ES-I3 (cell line): Measurements from ENCODE around the gene STAMBPL1.

ENCODE experiments used
- H3K36me3 ChIP-seq: 2 replicates; pipeline ENCODE4 v1.6.1; 2013; ENCODE audit warnings: mild to moderate bottlenecking, low read length, control low read depth, moderate library complexity; ENCODE audit not compliant: insufficient read depth
- H3K4me1 ChIP-seq: 2 replicates; pipeline ENCODE4 v1.6.1; 2013; ENCODE audit warnings: mild to moderate bottlenecking, control low read depth, low read length; ENCODE audit not compliant: insufficient read depth
- H3K9ac ChIP-seq: 2 replicates; pipeline ENCODE4 v1.6.1; 2013; ENCODE audit warnings: low read depth, mild to moderate bottlenecking, low read length, moderate library complexity
- H3K9me3 ChIP-seq: 2 replicates; pipeline ENCODE4 v1.6.1; 2013; ENCODE audit warnings: mild to moderate bottlenecking, low read length, moderate library complexity; ENCODE audit not compliant: control insufficient read depth, insufficient read depth

STAMBPL1 gene

GRCh38 chr10:88949912-88950837 lies 70.1 kb downstream of the STAMBPL1 start:
- H3K9me3 ChIP-seq, result no peaks in the 10 kb centered on the region
- H3K4me1 ChIP-seq, result 0 out of 2 replicates have a peak, but pooled peaks cover 4% of the 10 kb centered on the region
- H3K36me3 ChIP-seq, result no peaks in the 10 kb centered on the region
- no peak overlapping the region for H3K9ac ChIP-seq

GRCh38 chr10:88952647-88953111 lies 72.6 kb downstream of the STAMBPL1 start, which contains the start of gene ACTA2:
Gene ACTA2 (minus strand): TSS chr10:88952773. CDS start chr10:88948930, 3,843 bp downstream.
- H3K9me3 ChIP-seq, result no peaks in the 10 kb centered on the region
- no peak within 1 kb of the TSS for H3K9ac ChIP-seq
- H3K36me3 ChIP-seq, result no peaks in the 10 kb centered on the region
- H3K4me1 ChIP-seq, result 0 out of 2 replicates have a peak, but pooled peaks cover 4% of the 10 kb centered on the region

- Histone ChIP-seq H3K9ac (no peak overlapping the region), H3K4me1 (0 out of 2 replicates have a peak, but pooled peaks cover 4% of the 10 kb centered on the region), H3K9me3 (no peaks in the 10 kb centered on the region), H3K36me3 (no peaks in the 10 kb centered on the region)
Measured at GRCh38 chr10:88953662-88954061, 73.6 kb downstream of the STAMBPL1 start.

- Histone ChIP-seq H3K9me3 (no peaks in the 10 kb centered on the region), H3K9ac (no peak overlapping the region), H3K4me1 (0 out of 2 replicates have a peak, but pooled peaks cover 4% of the 10 kb centered on the region), H3K36me3 (no peaks in the 10 kb centered on the region)
Measured at GRCh38 chr10:88954458-88955083, 74.5 kb downstream of the STAMBPL1 start.

GRCh38 chr10:88957381-88957780 lies 77.3 kb downstream of the STAMBPL1 start:
- H3K9me3 ChIP-seq, result no peaks in the 10 kb centered on the region

GRCh38 chr10:88958721-88959120 lies 78.7 kb downstream of the STAMBPL1 start:
- Histone ChIP-seq H3K9me3 (no peaks in the 10 kb centered on the region), H3K9ac (no peak overlapping the region), H3K36me3 (no peaks in the 10 kb centered on the region), H3K4me1 (no peaks in the 10 kb centered on the region)

More at GRCh38 chr10:88957381-88957780, 77.3 kb downstream of the STAMBPL1 start:
- H3K36me3 ChIP-seq, result no peaks in the 10 kb centered on the region
- H3K4me1 ChIP-seq, result no peaks in the 10 kb centered on the region
- H3K9ac ChIP-seq, result no peak overlapping the region

GRCh38 chr10:88960802-88961201 lies 80.8 kb downstream of the STAMBPL1 start:
- Histone ChIP-seq H3K9me3 (no peaks in the 10 kb centered on the region), H3K4me1 (peaks cover 5% of the 10 kb centered on the region), H3K9ac (no peak overlapping the region), H3K36me3 (no peaks in the 10 kb centered on the region)

GRCh38 chr10:88961266-88961665 lies 81.2 kb downstream of the STAMBPL1 start:
- Histone ChIP-seq H3K9ac (no peak overlapping the region), H3K4me1 (peaks cover 5% of the 10 kb centered on the region), H3K9me3 (no peaks in the 10 kb centered on the region), H3K36me3 (no peaks in the 10 kb centered on the region)

GRCh38 chr10:88962336-88962735 lies 82.3 kb downstream of the STAMBPL1 start:
- Histone ChIP-seq H3K9ac (no peak overlapping the region), H3K4me1 (peaks cover 5% of the 10 kb centered on the region), H3K9me3 (no peaks in the 10 kb centered on the region), H3K36me3 (no peaks in the 10 kb centered on the region)

GRCh38 chr10:88963318-88963717 lies 83.3 kb downstream of the STAMBPL1 start:
- Histone ChIP-seq H3K9me3 (no peaks in the 10 kb centered on the region), H3K9ac (no peak overlapping the region), H3K4me1 (peaks cover 5% of the 10 kb centered on the region), H3K36me3 (no peaks in the 10 kb centered on the region)

GRCh38 chr10:88964360-88964759 lies 84.3 kb downstream of the STAMBPL1 start:
- Histone ChIP-seq H3K9me3 (no peaks in the 10 kb centered on the region), H3K4me1 (peaks cover 5% of the 10 kb centered on the region), H3K9ac (no peak overlapping the region), H3K36me3 (no peaks in the 10 kb centered on the region)

GRCh38 chr10:88964869-88965415 lies 84.9 kb downstream of the STAMBPL1 start:
- Histone ChIP-seq H3K36me3 (no peaks in the 10 kb centered on the region), H3K9ac (no peak overlapping the region), H3K4me1 (peaks cover 5% of the 10 kb centered on the region), H3K9me3 (no peaks in the 10 kb centered on the region)

GRCh38 chr10:88966797-88967196 lies 86.8 kb downstream of the STAMBPL1 start:
- peaks cover 5% of the 10 kb centered on the region for H3K4me1 ChIP-seq
- H3K9ac ChIP-seq, result no peak overlapping the region

GRCh38 chr10:88968391-88968790 lies 88.3 kb downstream of the STAMBPL1 start:
- no peak overlapping the region for H3K9ac ChIP-seq
- no peaks in the 10 kb centered on the region for H3K9me3 ChIP-seq
- H3K4me1 ChIP-seq, result peaks cover 5% of the 10 kb centered on the region
- no peaks in the 10 kb centered on the region for H3K36me3 ChIP-seq

More at GRCh38 chr10:88966797-88967196, 86.8 kb downstream of the STAMBPL1 start:
- no peaks in the 10 kb centered on the region for H3K9me3 ChIP-seq
- H3K36me3 ChIP-seq, result no peaks in the 10 kb centered on the region
